D721Med (cell line): ENCODE measurements around the gene COL23A1.
A peak's percentile ranks its signal among the peaks of the same experiment; 100 is the strongest.

ENCODE experiments used
- DNase-seq: peaks from one replicate; pipeline ENCODE4 v3.0.0; 2011; ENCODE audit warnings: low spot score; ENCODE audit not compliant: insufficient read length
- FAIRE-seq: peaks from 2 replicates; lab custom pipeline; 2011; peaks lifted over from hg19 to GRCh38; lab: Jason Lieb, UNC
- TF ChIP-seq, protein P1 (sequence below): IDR thresholded peaks from 2 replicates; pipeline ENCODE4 v1.5.1; 2012; ENCODE audit warnings: mild to moderate bottlenecking, control low read depth; ENCODE audit not compliant: insufficient read depth; ENCODE audit errors: missing control alignments

The COL23A1 gene

DNA sequence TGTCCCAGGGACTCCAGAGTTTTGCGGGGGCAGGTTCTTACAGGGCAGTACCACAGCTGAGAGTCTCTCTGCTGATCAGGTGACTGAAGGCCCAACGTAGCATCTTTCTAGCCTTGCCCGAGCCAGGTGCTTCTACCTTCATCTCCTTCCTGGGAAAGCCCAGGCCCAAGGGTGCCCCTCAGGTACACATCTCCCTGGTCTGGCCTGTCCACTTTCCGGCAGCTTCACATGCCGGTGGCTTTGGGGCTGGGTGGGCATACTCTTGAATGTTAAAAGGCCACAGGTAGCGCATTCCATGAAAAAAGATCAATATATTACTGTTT is 351.9 kb downstream of the COL23A1 start:
- TF ChIP-seq, protein P1, sequence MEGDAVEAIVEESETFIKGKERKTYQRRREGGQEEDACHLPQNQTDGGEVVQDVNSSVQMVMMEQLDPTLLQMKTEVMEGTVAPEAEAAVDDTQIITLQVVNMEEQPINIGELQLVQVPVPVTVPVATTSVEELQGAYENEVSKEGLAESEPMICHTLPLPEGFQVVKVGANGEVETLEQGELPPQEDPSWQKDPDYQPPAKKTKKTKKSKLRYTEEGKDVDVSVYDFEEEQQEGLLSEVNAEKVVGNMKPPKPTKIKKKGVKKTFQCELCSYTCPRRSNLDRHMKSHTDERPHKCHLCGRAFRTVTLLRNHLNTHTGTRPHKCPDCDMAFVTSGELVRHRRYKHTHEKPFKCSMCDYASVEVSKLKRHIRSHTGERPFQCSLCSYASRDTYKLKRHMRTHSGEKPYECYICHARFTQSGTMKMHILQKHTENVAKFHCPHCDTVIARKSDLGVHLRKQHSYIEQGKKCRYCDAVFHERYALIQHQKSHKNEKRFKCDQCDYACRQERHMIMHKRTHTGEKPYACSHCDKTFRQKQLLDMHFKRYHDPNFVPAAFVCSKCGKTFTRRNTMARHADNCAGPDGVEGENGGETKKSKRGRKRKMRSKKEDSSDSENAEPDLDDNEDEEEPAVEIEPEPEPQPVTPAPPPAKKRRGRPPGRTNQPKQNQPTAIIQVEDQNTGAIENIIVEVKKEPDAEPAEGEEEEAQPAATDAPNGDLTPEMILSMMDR = no peak
- no peak for DNase-seq
- no peak for FAIRE-seq

DNA sequence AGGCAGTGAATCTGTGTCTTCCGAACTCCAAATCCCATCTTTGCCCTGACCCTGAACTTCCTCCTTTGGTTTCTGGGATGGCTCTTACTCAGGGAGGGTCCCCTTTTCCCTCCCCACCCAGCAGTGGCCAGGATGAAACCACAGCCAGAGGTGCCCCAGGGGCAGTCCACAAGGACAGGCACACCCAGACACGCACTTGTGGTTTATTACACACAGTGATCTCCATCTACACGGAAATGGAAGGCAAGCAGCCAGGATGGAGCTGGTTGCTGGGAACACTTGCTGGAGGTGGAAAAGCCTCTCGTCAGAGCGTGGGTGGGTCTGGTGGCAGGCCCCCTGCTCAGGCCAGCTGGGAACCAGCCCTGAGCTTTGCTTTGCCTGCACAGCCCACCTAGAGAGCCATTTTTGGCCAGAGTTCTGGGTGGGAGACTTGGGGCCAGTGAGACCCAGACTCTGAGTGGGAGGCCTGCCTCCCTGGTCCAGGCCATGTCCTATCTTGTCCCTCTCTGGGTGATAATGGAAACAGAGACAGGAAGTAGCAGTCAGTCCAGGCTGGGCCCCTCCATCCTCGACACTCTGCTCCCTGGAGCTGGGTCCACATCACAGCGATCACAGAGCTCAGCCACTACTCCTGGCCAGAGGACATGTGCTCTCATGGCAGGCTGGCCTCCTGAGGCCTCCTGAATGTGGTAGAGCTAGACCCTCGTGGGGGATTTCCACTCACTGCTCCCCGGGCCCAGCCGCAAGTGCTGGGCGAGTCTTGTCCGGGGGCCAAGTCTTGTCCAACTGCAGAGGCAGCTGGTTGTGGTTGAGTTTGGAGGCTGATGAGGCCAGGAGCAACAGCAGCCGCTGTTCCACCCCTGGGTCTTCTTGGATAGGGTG is 352.5 kb downstream of the COL23A1 start:
- TF ChIP-seq, protein P1 = no peak
- DNase-seq (no peak), FAIRE-seq (no peak)

DNA sequence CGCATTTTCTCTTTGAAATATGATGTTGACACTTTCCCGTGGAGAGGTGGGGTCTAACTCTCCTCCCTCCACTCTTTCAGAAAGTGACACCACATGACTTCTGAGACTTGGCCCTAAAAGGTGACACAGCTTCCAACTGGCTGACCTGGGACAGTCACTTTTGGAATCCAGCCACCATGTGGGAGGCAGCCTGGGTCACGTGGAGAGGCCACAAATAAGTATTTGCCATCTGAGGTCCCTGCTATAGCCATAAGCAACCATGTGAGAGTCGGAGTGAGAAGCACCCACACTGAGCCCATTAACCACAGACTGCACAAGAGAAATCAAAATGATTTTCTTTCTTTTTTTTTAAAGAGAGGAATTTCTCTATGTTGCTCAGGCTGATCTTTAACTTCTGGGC is 353.5 kb downstream of the COL23A1 start:
- FAIRE-seq = no peak
- no peak for DNase-seq
- TF ChIP-seq, protein P1 = no peak

DNA sequence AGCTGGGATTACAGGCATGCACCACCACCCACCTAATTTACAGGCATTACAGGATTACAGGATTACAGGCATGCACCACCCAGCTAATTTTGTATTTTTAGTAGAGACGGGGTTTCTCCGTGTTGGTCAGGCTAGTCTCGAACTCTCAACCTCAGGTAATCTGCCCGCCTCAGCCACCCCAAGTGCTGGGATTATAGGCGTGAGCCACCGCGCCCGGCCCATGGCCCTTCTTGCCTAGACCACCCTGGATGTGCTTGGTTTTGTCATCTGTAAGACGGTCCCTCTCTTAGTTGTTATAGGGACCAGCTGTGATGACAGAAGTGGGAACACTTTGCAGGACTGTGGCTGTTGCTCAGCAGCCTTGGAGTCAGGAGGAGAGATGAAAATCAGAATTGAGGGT is 354.1 kb downstream of the COL23A1 start:
- no peak for DNase-seq
- FAIRE-seq = no peak

DNA sequence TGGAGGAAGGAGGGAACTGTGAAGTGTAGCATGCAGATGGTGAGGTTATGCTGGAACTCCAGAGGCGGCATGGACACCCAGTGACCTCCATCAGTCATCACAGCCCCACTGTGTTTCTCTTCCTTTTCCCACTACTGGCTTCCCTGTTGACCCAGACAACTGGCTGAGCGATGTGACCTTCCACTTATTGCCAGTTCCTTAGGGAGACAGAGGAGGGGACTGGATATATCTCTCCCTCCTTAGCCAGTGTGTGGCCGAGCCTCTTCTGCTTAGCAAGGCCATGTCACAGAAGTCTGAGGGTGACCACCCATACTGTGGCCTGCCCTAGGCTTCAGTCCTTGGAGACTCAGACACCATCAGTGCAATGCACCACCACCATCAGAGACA is 354.6 kb downstream of the COL23A1 start:
- DNase-seq (no peak), FAIRE-seq (no peak)
- TF ChIP-seq, protein P1 = no peak

More for the DNA sequence above, 354.1 kb downstream of the COL23A1 start:
- TF ChIP-seq, protein P1 = no peak

DNA sequence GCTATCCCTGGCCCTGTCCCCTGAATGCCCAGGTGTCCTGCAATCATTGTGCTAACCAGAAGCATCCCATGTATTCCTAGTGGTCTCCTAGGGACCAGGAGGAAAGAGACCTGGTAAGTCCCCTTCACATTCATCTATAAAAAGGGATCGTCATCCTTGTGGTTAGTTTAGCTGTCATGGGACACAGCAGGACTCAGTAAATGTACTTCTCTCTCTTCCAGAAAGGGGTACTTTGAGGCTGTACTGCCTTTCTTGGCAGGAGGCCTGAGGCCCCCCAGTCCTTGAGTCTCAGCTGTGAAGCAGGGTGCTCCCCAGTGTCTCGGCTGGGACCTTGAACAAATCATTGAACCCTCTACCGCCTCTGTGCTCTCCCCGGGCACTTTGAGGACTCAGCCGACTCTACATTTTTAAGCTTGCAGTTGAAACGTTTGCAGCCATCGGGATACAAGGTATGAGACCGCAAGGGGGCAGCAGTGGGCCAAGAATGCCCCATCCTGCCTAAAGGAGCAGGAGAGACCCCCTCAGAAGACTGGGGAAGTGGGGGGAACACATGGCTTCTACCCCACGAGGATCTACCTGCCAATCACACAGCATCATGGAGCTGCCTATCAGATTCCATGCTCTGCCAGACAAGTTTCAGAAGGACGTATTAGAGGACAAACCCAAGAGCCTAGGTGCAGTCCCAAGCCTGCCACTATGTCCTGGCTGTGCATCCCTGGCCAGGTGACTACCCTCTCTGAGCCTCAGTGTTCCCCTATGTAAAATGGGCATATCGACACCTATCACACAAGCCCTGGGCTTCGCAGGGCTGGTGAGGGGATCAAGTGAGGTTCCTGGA is 355.2 kb downstream of the COL23A1 start:
- FAIRE-seq = no peak

More for the DNA sequence above, 355.2 kb downstream of the COL23A1 start:
- DNase-seq = peak; percentile 85
- TF ChIP-seq, protein P1 = peak; percentile 74
